SK-N-MC (cell line): ENCODE results near the gene PRRT1.

Experiments used
- EZH2 ChIP-seq: fragments of 200-600 bp; sonication (generic); IDR thresholded peaks from one replicate; pipeline ENCODE4 v1.6.1; 2017; ENCODE audit warnings: antibody characterized with exemption
- POLR2AphosphoS5 ChIP-seq: IDR thresholded peaks from 2 replicates; pipeline ENCODE4 v1.6.1; 2012; ENCODE audit warnings: mild to moderate bottlenecking, low read depth, low read length, borderline replicate concordance

DNA sequence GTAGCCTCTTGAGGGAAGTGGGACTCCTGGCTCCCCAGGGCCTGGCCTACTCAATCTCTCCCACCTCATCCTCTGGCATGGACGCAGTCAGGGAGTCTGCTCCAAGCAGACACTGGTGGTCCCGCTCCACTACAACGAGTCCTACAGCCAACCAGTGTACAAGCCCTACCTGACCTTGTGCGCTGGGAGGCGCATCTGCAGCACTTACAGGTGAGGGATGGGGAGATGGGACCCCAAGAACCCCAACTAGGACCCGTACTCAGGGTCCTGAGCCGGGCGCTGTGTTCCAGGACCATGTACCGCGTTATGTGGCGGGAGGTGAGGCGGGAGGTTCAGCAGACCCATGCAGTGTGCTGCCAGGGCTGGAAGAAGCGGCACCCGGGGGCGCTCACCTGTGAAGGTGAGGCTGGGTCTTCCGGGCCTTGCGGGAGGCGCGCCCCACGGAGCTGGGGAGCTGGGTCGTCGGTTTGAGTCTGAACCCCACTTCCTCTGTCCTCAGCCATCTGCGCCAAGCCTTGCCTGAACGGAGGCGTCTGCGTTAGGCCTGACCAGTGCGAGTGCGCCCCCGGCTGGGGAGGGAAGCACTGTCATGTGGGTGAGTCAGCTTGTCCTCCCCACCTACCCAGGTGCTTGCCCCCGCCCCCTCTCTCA, 14.8 kb upstream of the PRRT1 start:
- TF ChIP-seq EZH2 (no peak), POLR2AphosphoS5 (peak; percentile 1; the same call in 1 of the 2 replicates)
